Fibroblast of the aortic adventitia (primary cell): ENCODE results near the gene LHX4. TPM values are rescaled to one million over a fixed set of nuclear protein-coding genes. Genes with fewer than 3 reads are reported as not detected.

Source experiments
- DNase-seq: peaks from one replicate; pipeline ENCODE4 v3.0.0-alpha.2; 2010; ENCODE audit warnings: low read depth
- H3K4me3 ChIP-seq: 2 replicates; pipeline ENCODE4 v1.5.1; 2011; ENCODE audit warnings: low read depth, mild to moderate bottlenecking, control low read depth, low read length, moderate library complexity
- total RNA-seq: library from RNA; depleted of rRNA; stranded (reverse); fragments of >200 nt; gene quantifications from 2 replicates; pipeline ENCODE4 v1.2.3, GENCODE V29; 2012; ENCODE audit warnings: low replicate concordance
- TF ChIP-seq, protein P1 (sequence below): IDR thresholded peaks from 2 replicates; pipeline ENCODE4 v1.5.1; 2011; ENCODE audit warnings: mild to moderate bottlenecking, low read length, control low read depth, inconsistent platforms; ENCODE audit not compliant: insufficient read depth

LHX4 gene
- total RNA-seq, 1 donor, result under 0.01 TPM

DNA sequence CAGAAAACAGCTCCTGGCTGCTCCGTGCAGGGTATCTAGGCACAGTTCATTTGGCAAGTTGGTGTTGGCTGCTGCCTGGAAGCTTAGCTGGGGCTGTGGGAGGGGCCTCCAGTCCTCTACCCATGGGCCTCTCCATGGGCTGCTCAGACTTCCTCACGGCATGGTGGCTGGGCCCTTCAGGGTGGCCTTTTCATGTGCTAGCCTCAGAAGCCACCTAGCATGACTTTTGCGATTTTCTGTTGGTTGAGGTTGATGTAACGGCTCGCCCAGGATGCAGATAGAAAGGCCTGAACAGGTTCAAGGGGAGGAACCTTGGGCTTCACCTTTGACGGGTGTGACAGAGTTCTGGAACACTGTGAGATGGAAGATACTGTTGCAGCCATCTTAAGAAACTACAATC lies 25.8 kb upstream of the LHX4 start:
- H3K4me3 ChIP-seq, result no peak overlapping the region
- TF ChIP-seq, protein P1, sequence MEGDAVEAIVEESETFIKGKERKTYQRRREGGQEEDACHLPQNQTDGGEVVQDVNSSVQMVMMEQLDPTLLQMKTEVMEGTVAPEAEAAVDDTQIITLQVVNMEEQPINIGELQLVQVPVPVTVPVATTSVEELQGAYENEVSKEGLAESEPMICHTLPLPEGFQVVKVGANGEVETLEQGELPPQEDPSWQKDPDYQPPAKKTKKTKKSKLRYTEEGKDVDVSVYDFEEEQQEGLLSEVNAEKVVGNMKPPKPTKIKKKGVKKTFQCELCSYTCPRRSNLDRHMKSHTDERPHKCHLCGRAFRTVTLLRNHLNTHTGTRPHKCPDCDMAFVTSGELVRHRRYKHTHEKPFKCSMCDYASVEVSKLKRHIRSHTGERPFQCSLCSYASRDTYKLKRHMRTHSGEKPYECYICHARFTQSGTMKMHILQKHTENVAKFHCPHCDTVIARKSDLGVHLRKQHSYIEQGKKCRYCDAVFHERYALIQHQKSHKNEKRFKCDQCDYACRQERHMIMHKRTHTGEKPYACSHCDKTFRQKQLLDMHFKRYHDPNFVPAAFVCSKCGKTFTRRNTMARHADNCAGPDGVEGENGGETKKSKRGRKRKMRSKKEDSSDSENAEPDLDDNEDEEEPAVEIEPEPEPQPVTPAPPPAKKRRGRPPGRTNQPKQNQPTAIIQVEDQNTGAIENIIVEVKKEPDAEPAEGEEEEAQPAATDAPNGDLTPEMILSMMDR, result no peak
- DNase-seq, result no peak

DNA sequence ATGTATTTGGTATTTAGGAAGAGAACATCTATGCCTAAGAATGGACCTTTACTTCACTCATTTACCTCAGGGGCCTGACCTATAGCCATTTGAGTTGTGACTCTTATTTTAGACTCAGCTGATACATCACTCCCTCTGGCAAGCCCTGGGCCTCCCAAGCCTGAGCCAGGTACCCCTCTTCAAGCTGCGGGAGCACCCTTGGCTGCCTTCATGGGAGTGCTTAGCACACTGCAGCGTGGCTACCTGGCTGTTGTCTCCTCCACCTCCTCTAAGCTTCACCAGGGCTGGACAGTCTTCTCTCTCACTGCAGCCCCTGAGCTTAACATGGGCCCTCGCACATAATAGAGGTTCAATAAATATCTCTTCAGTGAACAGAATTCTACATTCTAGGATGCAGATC lies 23.5 kb upstream of the LHX4 start:
- TF ChIP-seq, protein P1, result no peak
- no peak overlapping the region for H3K4me3 ChIP-seq
- no peak for DNase-seq

DNA sequence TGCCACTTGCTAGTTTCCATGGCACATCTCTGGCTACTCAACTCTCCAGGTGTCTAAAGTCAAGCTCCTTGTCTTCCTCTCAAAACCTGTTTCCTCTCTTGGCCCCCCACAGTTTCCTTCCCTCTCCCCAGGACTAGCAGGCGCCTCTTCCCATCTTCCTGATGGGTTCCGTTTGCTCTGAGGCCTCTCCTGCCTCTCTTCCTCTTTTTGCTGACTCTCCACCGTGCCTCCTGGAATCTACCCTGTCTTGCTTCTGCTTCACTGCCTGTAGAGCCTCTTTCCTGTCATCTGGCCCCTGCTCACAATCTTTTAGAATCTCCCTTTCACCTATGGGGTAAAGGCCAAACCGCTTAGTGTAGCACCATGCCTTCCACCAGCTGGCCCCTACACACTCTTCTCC lies 21.8 kb upstream of the LHX4 start:
- H3K4me3 ChIP-seq, result no peak overlapping the region
- TF ChIP-seq, protein P1, result no peak
- no peak for DNase-seq

DNA sequence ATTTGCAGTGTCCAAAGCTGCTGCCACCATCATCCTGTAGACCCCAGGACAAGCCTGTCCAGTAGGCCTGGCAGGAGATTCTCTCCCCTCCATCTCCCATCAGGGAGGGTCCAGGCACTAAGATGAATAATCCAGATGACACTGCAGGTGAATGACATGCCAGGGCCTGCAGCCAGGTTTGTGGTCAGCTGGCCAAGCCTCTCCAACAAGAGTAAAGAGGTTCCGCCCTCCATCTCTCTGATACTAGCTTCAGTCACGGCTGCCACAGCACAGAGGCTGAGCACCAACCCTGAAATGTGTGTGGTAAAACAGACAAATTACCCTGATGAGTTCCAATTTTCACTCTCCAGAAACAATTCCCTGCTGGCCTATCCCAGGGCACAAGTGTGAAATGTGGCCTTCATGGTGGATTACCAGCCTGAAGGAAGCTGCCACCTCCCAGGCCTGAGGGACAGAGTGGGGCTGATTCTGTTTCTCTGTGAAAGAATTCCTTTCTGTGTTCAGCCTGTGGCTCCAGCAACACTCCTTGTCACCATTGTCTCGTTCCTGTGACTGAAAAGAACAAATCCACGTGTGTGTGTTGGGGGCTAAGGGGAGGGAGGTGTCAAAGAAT lies 19.9 kb upstream of the LHX4 start:
- DNase-seq, result no peak

DNA sequence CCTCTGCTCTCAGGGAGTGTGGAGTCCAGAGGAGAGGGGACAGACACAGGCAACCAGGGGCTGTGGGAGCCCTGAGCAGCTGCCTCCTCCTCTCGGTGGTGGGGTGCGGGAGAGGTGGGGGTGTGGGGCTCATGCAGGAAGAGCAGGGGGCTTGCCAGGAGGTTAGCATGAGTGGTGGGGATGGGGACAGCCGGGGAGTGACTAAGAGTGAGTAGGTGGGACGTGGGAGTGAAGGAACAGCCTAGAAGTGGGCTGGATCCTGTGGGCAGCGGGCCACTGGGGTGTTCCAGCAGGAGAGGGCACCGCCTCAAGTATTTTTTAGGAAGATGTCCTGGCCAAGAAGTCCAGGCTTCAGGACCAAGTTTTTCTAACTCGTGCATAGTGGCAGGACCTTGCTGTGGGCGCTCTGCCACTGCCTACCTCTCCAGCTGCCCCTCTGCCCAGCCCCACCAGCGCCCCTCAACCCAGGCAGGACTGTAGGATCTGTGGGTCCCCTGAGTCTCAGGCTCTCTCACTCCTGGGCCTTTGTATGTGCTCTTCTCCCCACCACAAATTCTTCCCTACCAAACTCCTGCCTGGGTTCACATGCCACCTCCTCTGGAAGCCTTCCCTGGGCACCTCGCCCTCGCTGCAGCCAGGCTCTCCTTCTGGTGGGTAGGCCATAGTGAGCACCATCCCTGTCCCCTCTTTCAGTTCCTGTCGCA lies 18.8 kb upstream of the LHX4 start:
- TF ChIP-seq, protein P1, result no peak
- no peak for DNase-seq

More for the DNA sequence above, 19.9 kb upstream of the LHX4 start:
- no peak overlapping the region for H3K4me3 ChIP-seq
- TF ChIP-seq, protein P1, result no peak

DNA sequence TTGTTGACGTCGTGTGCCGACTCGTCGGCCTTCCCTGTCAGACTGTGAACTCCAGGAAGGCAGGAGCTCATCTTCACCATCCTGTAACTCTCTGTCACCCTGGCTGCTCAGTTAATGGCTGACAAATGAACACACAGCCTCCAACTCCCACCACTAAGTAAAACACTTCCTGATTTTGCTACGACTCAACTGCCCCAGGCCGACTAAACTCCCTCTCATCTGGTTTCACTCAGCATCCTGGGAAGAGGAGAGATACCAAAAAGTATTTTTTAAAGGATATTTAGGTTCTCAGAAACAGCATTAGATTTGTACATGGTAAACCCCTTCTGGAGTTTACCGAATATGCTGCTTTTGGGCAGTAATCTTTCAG lies 18.2 kb upstream of the LHX4 start:
- DNase-seq, result no peak
- H3K4me3 ChIP-seq, result no peak overlapping the region
- TF ChIP-seq, protein P1, result no peak

More for the DNA sequence above, 18.8 kb upstream of the LHX4 start:
- H3K4me3 ChIP-seq, result no peak overlapping the region
